GM23248 (cell line): ENCODE data around the gene VILL. TPM values are rescaled to one million over a fixed set of nuclear protein-coding genes. Genes with fewer than 3 reads are reported as not detected.
A peak's percentile ranks its signal among the peaks of the same experiment; 100 is the strongest.

Experiments
- DNase-seq: peaks from one replicate; pipeline ENCODE4 v3.0.0-alpha.2; 2015
- H2AFZ ChIP-seq: fragments of 200-600 bp; sonication (generic); 2 replicates; pipeline ENCODE4 v1.6.1; 2016; ENCODE audit warnings: antibody characterized with exemption
- H3F3A ChIP-seq: fragments of 200-600 bp; sonication (generic); 2 replicates; pipeline ENCODE4 v1.6.1; 2016; ENCODE audit warnings: mild to moderate bottlenecking, antibody characterized with exemption, mixed run types; ENCODE audit not compliant: insufficient read depth
- H3K27ac ChIP-seq: fragments of 200-600 bp; sonication (generic); 2 replicates; pipeline ENCODE4 v1.5.1; 2016; ENCODE audit warnings: mild to moderate bottlenecking
- H3K27me3 ChIP-seq: fragments of 200-600 bp; sonication (generic); replicated peaks from 2 replicates; pipeline ENCODE4 v1.6.1; 2016; ENCODE audit warnings: mild to moderate bottlenecking; ENCODE audit not compliant: insufficient read depth
- H3K36me3 ChIP-seq: fragments of 200-600 bp; sonication (generic); 2 replicates; pipeline ENCODE4 v1.6.1; 2016; ENCODE audit warnings: low read depth, mild to moderate bottlenecking
- H3K4me1 ChIP-seq: fragments of 200-600 bp; sonication (generic); 2 replicates; pipeline ENCODE4 v1.6.1; 2016; ENCODE audit warnings: mild to moderate bottlenecking; ENCODE audit not compliant: insufficient read depth
- H3K4me2 ChIP-seq: fragments of 200-600 bp; sonication (generic); one replicate; pipeline ENCODE4 v1.6.1; 2016; ENCODE audit warnings: mild to moderate bottlenecking; ENCODE audit not compliant: unreplicated experiment
- H3K4me3 ChIP-seq: fragments of 200-600 bp; sonication (generic); 2 replicates; pipeline ENCODE4 v1.5.1; 2016; ENCODE audit warnings: mild to moderate bottlenecking
- H3K79me2 ChIP-seq: fragments of 200-600 bp; sonication (generic); 2 replicates; pipeline ENCODE4 v1.6.1; 2016; ENCODE audit warnings: mild to moderate bottlenecking; ENCODE audit not compliant: insufficient read depth
- H3K9ac ChIP-seq: fragments of 200-600 bp; sonication (generic); 2 replicates; pipeline ENCODE4 v1.6.1; 2016; ENCODE audit warnings: mild to moderate bottlenecking
- H3K9me2 ChIP-seq: fragments of 200-600 bp; sonication (generic); 2 replicates; pipeline ENCODE4 v1.6.1; 2016; ENCODE audit warnings: mixed run types, mild to moderate bottlenecking, moderate library complexity; ENCODE audit not compliant: insufficient read depth
- H3K9me3 ChIP-seq: fragments of 200-600 bp; sonication (generic); one replicate; pipeline ENCODE4 v1.6.1; 2017; ENCODE audit warnings: low read depth
- H4K20me1 ChIP-seq: fragments of 200-600 bp; sonication (generic); 2 replicates; pipeline ENCODE4 v1.6.0; 2016; ENCODE audit not compliant: insufficient read depth
- EZH2 ChIP-seq: fragments of 200-600 bp; sonication (generic); IDR thresholded peaks from 2 replicates; pipeline ENCODE4 v1.6.1; 2018; ENCODE audit warnings: antibody characterized with exemption, mild to moderate bottlenecking; ENCODE audit not compliant: insufficient read depth, poor library complexity, severe bottlenecking
- EZH2phosphoT487 ChIP-seq: fragments of 200-600 bp; sonication (generic); IDR thresholded peaks from 2 replicates; pipeline ENCODE4 v1.6.1; 2018; ENCODE audit warnings: antibody characterized with exemption, moderate library complexity, mild to moderate bottlenecking, low read depth; ENCODE audit not compliant: insufficient read depth
- WGBS, 2 experiments: methylation state at CpG; one replicate each; pipeline ENCODE4 v1.1.6; 2015 to 2017; ENCODE audit warnings: low lambda C conversion rate in 2 of 2, low coverage in 1 of 2; ENCODE audit errors: missing lambda C conversion rate in 2 of 2; 5-methylcytosine and 5-hydroxymethylcytosine counted together
- in situ Hi-C: fragments of 300-500 bp; cut with MboI; formaldehyde crosslinking; loops from 2 replicates; pipeline ENCODE4 v1.15.0; 2020
- polyA plus RNA-seq: library from polyadenylated mRNA; unstranded; fragments of >200 nt; fragmentation: Nextera tagmentation; extraction: Ambion mirVana; gene quantifications from 2 replicates; pipeline ENCODE4 v1.2.1, GENCODE V29; 2016
- total RNA-seq: library from RNA; depleted of rRNA; stranded (reverse); fragments of >200 nt; shearing (Covaris generic); gene quantifications from 2 replicates; pipeline ENCODE4 v1.2.3, GENCODE V29; 2014

The VILL gene
- total and polyA plus RNA-seq, 2 experiments from 2014 or later: 2.8 to 12.4 TPM

DNA sequence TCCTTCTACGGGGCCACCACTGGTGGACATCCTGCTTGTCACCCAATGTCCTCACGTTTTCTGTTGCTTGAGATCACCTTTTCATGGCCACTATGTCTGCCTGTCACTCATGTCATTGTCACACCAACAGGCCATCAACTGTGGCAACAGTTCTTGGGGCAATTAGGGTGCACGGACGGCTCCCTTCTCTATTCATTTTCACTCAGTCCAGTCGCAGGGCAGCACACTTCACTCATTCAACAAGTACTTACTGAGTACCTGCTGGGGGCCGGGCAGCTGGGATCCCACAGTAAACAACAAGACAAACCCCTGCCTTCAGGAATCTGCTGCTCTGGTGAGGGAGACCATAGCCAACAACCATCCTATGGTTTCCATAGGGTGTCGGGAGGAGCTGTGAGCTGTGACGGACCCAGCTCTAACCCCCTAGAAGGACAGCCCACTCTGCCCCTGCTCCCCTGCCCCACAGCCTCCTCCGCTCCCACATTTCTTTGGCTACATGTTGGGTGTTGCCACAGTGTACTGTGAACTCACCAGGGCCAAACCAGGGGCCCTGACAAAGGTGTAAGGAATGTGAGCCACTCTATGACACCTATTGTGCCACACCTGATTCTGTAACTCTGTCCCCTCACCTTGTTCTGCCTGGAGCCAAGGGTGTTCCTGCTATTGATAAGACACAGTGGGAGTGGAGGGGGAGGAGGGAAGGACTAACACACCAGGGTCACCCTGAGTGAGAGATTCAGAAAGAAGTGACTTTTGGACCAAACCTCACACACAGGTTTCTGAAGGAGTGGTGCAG is 1.9 kb downstream of the VILL start:
- 70 to 72% methylated on average over 9 of the region's 9 CpGs for WGBS, 2 experiments
- no peak for DNase-seq
- in situ Hi-C loops: no loop called here

GRCh38 chr3:37993067-37993455 is 2.5 kb downstream of the VILL start:
- no peak overlapping the region for H3K4me3 ChIP-seq
- no peaks in the 10 kb centered on the region for H3K36me3 ChIP-seq
- no peaks in the 10 kb centered on the region for H3K9me3 ChIP-seq
- H3F3A ChIP-seq: peaks cover 9% of the 10 kb centered on the region; the same call in 1 of the 2 replicates
- no peak overlapping the region for H3K27ac ChIP-seq
- no peaks in the 10 kb centered on the region for H4K20me1 ChIP-seq
- 94 to 96% methylated on average over 8 of the region's 8 CpGs for WGBS, 2 experiments
- no peak overlapping the region for H3K9ac ChIP-seq
- peaks cover 10% of the 10 kb centered on the region; the same call in 1 of the 2 replicates for H3K4me1 ChIP-seq
- TF ChIP-seq EZH2 (no peak), EZH2phosphoT487 (no peak)
- no peak for DNase-seq
- no peaks in the 10 kb centered on the region for H3K79me2 ChIP-seq
- no peaks in the 10 kb centered on the region for H3K9me2 ChIP-seq
- H3K27me3 ChIP-seq: no peaks in the 10 kb centered on the region
- no peak overlapping the region for H3K4me2 ChIP-seq
- H2AFZ ChIP-seq: peak overlapping the region; percentile 95
- in situ Hi-C loops: no loop called here

More for the DNA sequence above, 1.9 kb downstream of the VILL start:
- no peaks in the 10 kb centered on the region for H3K9me2 ChIP-seq
- no peak overlapping the region for H3K4me2 ChIP-seq
- TF ChIP-seq EZH2 (no peak), EZH2phosphoT487 (no peak)
- H3K9ac ChIP-seq: no peak overlapping the region
- H2AFZ ChIP-seq: no peak overlapping the region
- no peak overlapping the region for H3K27ac ChIP-seq
- no peaks in the 10 kb centered on the region for H3K79me2 ChIP-seq
- no peaks in the 10 kb centered on the region for H4K20me1 ChIP-seq
- H3K36me3 ChIP-seq: no peaks in the 10 kb centered on the region
- no peaks in the 10 kb centered on the region for H3K27me3 ChIP-seq
- H3K9me3 ChIP-seq: no peaks in the 10 kb centered on the region
- H3K4me1 ChIP-seq: peaks cover 10% of the 10 kb centered on the region; the same call in 1 of the 2 replicates
- H3K4me3 ChIP-seq: no peak overlapping the region
- H3F3A ChIP-seq: peaks cover 9% of the 10 kb centered on the region; the same call in 1 of the 2 replicates

GRCh38 chr3:37993460-37993819 is 2.9 kb downstream of the VILL start:
- no peaks in the 10 kb centered on the region for H3K36me3 ChIP-seq
- peak overlapping the region; percentile 95 for H2AFZ ChIP-seq
- WGBS, 2 experiments: 23 to 24% methylated on average over 6 of the region's 6 CpGs
- H3F3A ChIP-seq: peaks cover 9% of the 10 kb centered on the region; the same call in 1 of the 2 replicates
- H3K4me3 ChIP-seq: peak overlapping the region; percentile 83
- peak overlapping the region; percentile 77 for H3K27ac ChIP-seq
- no peaks in the 10 kb centered on the region for H3K27me3 ChIP-seq
- no peak for DNase-seq
- no peaks in the 10 kb centered on the region for H4K20me1 ChIP-seq
- no peak for TF ChIP-seq EZH2phosphoT487
- in situ Hi-C loops: no loop called here
- H3K9me3 ChIP-seq: no peaks in the 10 kb centered on the region
- H3K4me2 ChIP-seq: peak overlapping the region; percentile 94
- H3K9me2 ChIP-seq: no peaks in the 10 kb centered on the region
- no peaks in the 10 kb centered on the region for H3K79me2 ChIP-seq
- peaks cover 10% of the 10 kb centered on the region; the same call in 1 of the 2 replicates for H3K4me1 ChIP-seq
- H3K9ac ChIP-seq: peak overlapping the region; percentile 90

DNA sequence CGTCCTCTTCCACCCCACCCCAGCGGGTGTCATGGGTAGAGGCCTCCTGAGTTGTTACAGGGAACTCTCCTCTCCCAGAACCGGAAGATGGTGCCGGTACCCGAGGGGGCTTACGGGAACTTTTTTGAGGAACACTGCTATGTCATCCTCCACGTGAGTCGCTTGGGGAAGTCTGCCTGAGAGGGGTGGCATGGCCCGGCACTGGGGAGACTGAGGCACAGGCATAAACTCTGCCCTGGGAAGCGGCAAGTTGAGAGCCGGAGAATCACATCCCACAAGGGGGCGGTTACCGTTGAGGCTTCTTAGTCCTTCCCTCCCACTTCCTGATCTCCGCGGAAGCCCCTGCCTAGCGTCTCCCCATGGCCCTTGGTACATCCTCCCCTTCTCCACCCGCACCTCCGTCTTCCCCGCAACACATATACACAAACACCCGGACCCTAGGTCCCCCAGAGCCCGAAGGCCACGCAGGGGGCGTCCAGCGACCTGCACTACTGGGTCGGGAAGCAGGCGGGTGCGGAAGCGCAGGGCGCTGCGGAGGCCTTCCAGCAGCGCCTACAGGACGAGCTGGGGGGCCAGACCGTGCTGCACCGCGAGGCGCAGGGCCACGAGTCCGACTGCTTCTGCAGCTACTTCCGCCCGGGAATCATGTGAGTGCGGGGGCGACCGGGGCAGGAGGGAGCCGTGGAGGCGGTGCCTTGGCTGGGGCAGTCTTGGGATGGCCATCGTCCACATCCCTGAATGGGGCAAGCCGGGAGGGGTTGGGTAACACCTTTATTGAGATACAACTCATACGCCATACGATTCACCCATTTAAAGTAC is 3.4 kb downstream of the VILL start:
- Histone ChIP-seq H3K27ac (peak overlapping the region; percentile 77), H3F3A (peaks cover 9% of the 10 kb centered on the region; the same call in 1 of the 2 replicates), H3K9me2 (no peaks in the 10 kb centered on the region), H3K9ac (peak overlapping the region; percentile 90), H3K4me1 (peaks cover 10% of the 10 kb centered on the region; the same call in 1 of the 2 replicates), H3K9me3 (no peaks in the 10 kb centered on the region), H3K36me3 (no peaks in the 10 kb centered on the region), H3K27me3 (no peaks in the 10 kb centered on the region), H3K79me2 (no peaks in the 10 kb centered on the region), H2AFZ (peak overlapping the region; percentile 95), H3K4me3 (peak overlapping the region; percentile 83), H4K20me1 (no peaks in the 10 kb centered on the region), H3K4me2 (peak overlapping the region; percentile 94)
- in situ Hi-C loops: no loop called here
- TF ChIP-seq EZH2: no peak
- TF ChIP-seq EZH2phosphoT487: no peak
- WGBS, 2 experiments: 1% methylated on average over 45 to 47 of the region's 49 CpGs
- DNase-seq: peak; percentile 92
